Renal pelvis (tissue), 12 donors: Measurements from ENCODE around the gene PC. TPM values are rescaled to one million over a fixed set of nuclear protein-coding genes. Genes with fewer than 3 reads are reported as not detected.
"Not testable (repeated sequence)": the region's sequence is repeated elsewhere in the genome, so short reads cannot be mapped to it uniquely, and the experiment has no call there.

ENCODE experiments used
- DNase-seq: peaks from one replicate; pipeline ENCODE4 v3.0.0-alpha.2; 2013
- long read RNA-seq, 16 experiments: transcript quantifications; one replicate each; lab custom pipeline, GENCODE V29; 2026
- polyA plus RNA-seq, 3 donors: library from polyadenylated mRNA; unstranded; fragments of 120-200 nt; gene quantifications; one replicate each; pipeline ENCODE4 v1.2.1, GENCODE V29; 2013; ENCODE audit not compliant: insufficient read length in 3 of 3

PC gene, protein sequence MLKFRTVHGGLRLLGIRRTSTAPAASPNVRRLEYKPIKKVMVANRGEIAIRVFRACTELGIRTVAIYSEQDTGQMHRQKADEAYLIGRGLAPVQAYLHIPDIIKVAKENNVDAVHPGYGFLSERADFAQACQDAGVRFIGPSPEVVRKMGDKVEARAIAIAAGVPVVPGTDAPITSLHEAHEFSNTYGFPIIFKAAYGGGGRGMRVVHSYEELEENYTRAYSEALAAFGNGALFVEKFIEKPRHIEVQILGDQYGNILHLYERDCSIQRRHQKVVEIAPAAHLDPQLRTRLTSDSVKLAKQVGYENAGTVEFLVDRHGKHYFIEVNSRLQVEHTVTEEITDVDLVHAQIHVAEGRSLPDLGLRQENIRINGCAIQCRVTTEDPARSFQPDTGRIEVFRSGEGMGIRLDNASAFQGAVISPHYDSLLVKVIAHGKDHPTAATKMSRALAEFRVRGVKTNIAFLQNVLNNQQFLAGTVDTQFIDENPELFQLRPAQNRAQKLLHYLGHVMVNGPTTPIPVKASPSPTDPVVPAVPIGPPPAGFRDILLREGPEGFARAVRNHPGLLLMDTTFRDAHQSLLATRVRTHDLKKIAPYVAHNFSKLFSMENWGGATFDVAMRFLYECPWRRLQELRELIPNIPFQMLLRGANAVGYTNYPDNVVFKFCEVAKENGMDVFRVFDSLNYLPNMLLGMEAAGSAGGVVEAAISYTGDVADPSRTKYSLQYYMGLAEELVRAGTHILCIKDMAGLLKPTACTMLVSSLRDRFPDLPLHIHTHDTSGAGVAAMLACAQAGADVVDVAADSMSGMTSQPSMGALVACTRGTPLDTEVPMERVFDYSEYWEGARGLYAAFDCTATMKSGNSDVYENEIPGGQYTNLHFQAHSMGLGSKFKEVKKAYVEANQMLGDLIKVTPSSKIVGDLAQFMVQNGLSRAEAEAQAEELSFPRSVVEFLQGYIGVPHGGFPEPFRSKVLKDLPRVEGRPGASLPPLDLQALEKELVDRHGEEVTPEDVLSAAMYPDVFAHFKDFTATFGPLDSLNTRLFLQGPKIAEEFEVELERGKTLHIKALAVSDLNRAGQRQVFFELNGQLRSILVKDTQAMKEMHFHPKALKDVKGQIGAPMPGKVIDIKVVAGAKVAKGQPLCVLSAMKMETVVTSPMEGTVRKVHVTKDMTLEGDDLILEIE
- polyA plus RNA-seq = 10 to 100 TPM; 56.3 to 61.7 (median 56.8) TPM
- long read RNA-seq, donor 1, full-length matches to known transcripts = 3 of 30 reads
- long read RNA-seq, donor 1, partial matches to known transcripts = 27 of 30 reads
- long read RNA-seq, donor 1, other reads (novel, unspliced or antisense) = 0 of 30 reads
- long read RNA-seq, donor 2, full-length matches to known transcripts = 8 of 34 reads
- long read RNA-seq, donor 2, partial matches to known transcripts = 0 of 34 reads
- long read RNA-seq, donor 2, other reads (novel, unspliced or antisense) = 26 of 34 reads
- long read RNA-seq, donor 3, full-length matches to known transcripts = 4 of 63 reads
- long read RNA-seq, donor 3, partial matches to known transcripts = 34 of 63 reads
- long read RNA-seq, donor 3, other reads (novel, unspliced or antisense) = 25 of 63 reads
- long read RNA-seq, donor 4, full-length matches to known transcripts = 6 of 11 reads
- long read RNA-seq, donor 4, partial matches to known transcripts = 5 of 11 reads
- long read RNA-seq, donor 4, other reads (novel, unspliced or antisense) = 0 of 11 reads
- long read RNA-seq, donor 5, partial matches to known transcripts = 19 of 20 reads
- long read RNA-seq, donor 5, other reads (novel, unspliced or antisense) = 0 of 20 reads
- long read RNA-seq, donor 6, full-length matches to known transcripts = 4 of 31 reads
- long read RNA-seq, donor 6, partial matches to known transcripts = 27 of 31 reads
- long read RNA-seq, donor 6, other reads (novel, unspliced or antisense) = 0 of 31 reads
- long read RNA-seq, donor 7, full-length matches to known transcripts = 4 of 9 reads
- long read RNA-seq, donor 7, partial matches to known transcripts = 5 of 9 reads
- long read RNA-seq, donor 7, other reads (novel, unspliced or antisense) = 0 of 9 reads
- long read RNA-seq, donor 8 = 0 reads
- long read RNA-seq, donor 9, partial matches to known transcripts = 36 of 38 reads
- long read RNA-seq, donor 9, other reads (novel, unspliced or antisense) = 0 of 38 reads
- long read RNA-seq, donor 10, full-length matches to known transcripts = 3 of 36 reads
- long read RNA-seq, donor 10, partial matches to known transcripts = 27 of 36 reads
- long read RNA-seq, donor 10, other reads (novel, unspliced or antisense) = 6 of 36 reads
- long read RNA-seq, donor 11, partial matches to known transcripts = 53 of 61 reads
- long read RNA-seq, donor 11, other reads (novel, unspliced or antisense) = 5 of 61 reads
- long read RNA-seq, donor 12, full-length matches to known transcripts = 5 of 69 reads
- long read RNA-seq, donor 12, partial matches to known transcripts = 54 of 69 reads
- long read RNA-seq, donor 12, other reads (novel, unspliced or antisense) = 10 of 69 reads
- long read RNA-seq, donor 13, partial matches to known transcripts = 60 of 61 reads
- long read RNA-seq, donor 13, other reads (novel, unspliced or antisense) = 0 of 61 reads
- long read RNA-seq, donor 14 = 0 reads
- long read RNA-seq, donor 15, full-length matches to known transcripts = 3 of 41 reads
- long read RNA-seq, donor 15, partial matches to known transcripts = 28 of 41 reads
- long read RNA-seq, donor 15, other reads (novel, unspliced or antisense) = 10 of 41 reads
- long read RNA-seq, donor 16, full-length matches to known transcripts = 5 of 10 reads
- long read RNA-seq, donor 16, partial matches to known transcripts = 5 of 10 reads
- long read RNA-seq, donor 16, other reads (novel, unspliced or antisense) = 0 of 10 reads

DNA sequence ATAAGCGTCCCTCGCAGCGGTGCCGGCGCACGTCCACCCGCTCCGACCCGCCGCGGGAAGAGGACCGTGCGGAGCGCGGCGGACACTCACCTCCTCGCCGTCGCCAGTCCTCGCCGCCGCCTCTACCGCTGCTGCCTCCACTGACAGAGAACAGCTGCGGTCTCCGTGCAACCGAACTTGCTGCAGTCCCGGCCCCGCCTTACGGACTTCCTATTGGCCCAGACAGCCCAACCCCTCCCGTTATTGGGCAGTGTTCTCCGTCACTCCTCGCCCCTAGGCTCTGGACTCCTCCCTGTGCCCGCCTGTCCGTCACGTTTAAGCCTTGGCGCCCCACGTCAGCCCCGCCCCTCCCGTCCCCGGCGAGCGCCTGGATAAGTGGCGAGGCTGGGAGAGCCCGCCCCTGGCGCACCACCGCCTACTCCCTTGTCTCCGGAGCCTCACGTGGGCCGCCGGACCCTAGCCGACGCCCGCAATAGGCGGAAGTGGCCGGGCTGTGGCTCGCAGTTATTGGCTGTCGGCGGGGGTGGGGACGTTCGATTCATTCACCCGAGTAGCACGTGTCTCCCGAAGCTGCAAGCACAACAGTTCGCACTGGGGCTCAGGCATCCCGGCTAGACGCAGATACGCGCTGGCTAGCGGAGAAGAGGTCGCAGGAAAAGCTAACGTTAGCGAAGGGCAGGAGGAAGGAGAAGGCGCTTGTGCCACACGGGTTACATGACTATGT, at the start of gene PC:
PC (minus strand) TSS at position 152 of the 724 bp plus-strand sequence. CDS start 86,224 bp downstream, outside the sequence.
- peak; percentile 100 for DNase-seq

DNA sequence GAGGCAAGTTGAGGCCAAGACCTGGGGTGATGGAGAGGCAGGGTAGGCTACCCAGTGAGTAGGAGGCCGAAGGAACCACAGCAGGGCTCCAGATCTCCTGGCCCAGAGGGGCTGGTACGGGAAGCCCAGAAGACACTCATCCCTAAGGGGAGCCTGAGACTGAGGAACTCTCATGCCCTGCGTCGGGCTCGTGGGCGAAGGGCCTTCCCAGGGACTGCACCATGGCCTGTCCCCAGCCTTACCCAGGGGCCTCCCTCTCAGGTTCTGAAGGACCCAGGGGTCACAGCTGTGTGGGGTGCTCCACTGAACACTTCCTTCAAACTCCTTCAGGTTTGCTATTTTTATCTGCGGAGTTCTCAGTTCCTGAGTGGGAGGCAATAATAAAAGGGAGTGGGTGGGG, 48.9 kb upstream of the PC start:
- no peak for DNase-seq

DNA sequence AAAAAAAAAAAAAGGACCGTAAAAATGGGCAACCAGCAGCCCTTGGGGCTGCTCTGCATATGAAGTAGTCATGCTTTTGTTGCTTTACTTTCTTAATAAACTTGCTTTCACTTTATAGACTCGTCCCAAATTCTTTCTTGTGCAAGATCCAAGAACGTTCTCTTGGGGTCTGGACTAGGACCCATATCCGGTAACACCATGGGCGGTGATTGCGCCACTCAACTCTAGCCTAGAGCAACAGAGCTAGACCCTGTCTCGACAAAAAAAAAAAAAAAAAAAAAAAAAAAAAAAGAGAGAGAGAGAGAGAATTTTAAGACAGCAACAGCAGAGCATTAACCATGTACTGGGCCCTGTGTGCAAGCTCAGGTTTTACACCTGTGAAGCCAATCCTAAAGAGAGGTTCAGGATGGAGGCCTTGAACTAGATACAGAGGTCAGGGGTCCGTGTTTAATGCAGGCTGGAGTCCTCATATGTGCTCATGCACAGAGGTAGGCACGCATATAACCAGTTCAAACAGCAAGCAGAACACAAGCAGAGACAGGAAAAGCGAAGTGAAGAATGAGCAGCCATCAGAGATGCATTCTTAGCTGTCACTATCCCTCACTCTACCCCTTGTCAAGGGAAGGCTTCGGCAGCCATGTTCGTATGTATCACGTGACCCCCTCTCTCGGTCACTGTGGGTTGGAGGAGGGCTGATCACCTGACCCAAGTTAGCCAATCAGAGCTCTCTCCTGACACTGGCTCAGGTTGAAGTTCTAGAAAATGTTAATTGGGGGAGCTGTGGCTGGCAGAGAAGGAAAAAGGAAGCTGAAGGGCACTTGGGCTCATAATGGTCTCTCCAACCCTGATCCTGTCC, 48.1 kb upstream of the PC start:
- DNase-seq = no peak

DNA sequence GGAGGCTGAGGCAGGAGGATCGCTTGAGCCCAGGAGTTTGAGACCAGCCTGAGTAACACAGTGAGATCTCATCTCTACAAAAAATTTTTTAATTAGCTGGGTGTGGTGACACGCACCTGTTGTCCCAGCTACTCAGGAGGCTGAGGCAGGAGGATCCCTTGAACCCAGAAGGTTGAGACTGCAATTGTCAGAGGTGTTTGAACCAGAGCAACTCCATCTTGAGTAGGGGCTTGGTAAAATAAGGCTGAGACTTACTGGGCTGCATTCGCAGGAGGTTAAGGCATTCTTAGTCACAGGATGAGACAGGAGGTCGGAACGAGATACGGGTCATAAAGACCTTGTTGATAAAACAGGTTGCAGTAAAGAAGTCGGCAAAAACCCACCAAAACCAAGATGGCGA, 47.0 kb upstream of the PC start:
- not testable (repeated sequence) for DNase-seq

DNA sequence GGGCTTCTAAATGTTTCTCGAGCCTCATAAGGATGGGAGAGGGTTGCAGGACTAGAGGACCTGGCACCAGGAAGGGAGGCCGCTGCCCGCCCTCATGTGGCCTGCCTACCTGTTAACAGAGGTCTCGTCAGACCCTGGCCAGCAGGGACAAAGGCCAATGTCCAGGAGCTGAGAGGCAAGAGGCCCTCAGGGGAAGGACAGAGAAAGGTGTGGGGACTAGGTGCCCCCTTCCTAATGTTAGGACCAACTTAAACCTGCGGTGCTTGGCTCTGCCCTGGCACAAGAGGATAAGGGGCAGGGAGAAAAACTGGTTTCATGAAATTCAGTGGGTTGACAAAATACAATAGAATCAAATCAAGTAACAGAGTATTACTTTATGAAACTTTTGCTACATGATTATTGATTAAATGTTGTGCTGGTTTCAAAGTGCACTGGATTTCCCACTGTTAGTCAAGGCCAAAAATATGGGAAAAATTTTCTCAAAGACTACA, 44.8 kb upstream of the PC start:
- DNase-seq = no peak

DNA sequence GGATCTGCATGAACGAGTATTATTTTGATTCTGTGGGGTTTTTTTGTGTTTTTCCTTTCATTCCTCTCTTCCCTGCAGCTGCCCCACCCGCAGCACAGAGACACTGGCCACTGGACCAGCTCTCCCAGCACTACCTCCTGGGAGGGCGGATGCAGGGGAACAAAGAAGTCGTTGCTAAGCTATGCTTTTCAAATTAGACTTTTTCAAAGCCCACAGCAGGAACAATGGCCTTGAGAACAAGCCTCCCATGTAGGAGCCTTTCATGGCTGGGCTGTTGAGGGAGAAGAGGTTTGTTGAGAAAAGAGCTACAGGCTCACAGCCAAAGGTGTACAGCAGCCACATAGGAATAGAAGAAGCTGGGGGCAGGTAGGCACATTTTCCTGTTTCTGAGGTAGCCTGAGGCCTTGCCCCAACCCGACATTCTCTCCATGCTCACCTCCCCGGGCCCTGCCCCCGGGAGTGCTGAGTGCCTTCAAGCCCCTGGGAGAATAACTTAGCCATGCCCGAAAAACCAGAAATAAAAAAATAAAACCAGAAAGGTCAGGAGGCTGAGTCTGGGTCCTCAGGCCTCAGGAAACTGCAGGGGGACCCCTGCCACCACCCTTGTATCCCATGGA, 44.2 kb upstream of the PC start:
- no peak for DNase-seq

DNA sequence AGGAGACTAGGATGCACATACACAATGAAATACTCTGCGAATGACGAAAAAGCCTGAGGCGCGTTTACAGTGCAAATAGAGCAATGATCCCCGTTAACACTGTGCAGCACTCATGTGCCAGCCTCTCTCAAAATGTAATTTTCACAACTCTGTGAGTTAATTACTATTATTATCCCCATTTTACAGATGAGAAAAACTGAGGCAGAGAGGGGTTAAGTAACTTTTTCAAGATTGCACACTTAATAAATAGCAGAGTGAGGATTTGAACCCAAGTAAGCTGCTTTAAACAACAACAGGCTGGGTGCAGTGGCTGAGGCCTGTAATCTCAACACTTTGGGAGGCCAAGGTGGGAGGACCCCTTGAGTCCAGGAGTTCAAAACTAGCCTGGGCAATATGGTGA, 43.1 kb upstream of the PC start:
- DNase-seq = no peak

DNA sequence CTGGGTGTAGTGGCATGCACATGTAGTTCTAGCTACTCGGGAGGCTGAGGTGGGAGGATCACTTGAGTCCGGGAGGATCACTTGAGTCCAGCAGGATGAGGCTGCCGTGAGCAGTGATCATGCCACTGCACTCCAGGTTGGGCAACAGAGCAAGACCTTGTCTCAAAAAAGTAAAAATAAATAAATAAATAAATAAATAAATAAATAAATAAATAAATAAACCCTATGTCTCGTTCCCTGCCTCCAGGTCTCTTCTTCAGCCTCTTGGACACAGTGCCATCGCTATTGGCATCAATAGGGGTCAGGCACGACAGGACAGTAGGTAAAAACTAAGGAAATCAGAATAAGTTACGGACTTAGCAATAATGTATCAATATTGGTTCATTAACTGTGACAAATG, 41.4 kb upstream of the PC start:
- no peak for DNase-seq

DNA sequence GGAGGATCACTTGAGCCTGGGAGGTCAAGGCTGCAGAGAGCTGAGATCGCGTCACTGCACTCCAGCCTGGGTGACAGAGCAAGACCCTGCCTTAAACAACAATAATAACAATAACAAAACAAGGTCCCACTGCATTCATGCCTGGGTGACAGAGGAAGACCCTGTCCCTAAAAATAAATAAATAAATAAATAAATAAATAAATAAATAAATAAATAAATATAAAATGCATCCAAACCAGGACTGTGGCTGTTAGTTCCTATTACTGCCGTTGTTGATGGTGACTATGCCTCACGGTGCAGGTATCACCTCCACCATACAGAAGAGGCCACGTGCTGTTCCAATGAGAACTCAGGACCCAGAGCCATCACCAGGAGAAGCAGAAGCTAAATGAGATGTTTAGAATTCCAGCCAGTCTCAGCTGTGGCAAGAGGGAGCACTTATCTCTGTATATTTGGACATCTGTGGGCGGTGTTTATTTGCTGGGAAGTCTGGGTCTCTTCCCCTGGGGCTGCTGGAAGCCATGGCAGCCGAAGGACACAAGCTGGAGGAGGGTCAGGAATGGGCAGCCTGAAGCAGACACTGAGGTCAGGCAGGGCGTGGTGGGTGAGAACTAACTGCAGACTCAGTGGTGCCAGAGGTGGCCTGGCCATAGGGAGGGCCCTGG, 38.6 kb upstream of the PC start:
- no peak for DNase-seq

DNA sequence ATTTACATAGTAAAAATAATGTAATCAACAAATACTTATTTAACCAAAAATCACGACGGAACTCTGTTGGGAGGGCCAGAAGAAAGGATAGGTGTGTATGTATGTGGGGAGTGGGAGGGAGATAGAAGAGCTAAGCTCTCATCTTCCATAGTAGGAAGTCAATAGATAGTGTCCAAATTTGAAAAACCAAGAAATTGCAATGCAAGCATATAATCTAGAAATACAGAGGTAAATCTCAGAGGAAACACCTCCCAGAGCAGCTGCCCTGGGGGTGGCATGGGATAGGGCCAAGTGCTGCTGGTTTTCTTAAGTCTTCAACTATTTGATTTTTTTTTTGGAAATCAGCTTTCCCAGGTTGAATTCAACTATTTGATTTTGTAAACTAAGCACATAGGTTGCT, 33.9 kb upstream of the PC start:
- DNase-seq = no peak

DNA sequence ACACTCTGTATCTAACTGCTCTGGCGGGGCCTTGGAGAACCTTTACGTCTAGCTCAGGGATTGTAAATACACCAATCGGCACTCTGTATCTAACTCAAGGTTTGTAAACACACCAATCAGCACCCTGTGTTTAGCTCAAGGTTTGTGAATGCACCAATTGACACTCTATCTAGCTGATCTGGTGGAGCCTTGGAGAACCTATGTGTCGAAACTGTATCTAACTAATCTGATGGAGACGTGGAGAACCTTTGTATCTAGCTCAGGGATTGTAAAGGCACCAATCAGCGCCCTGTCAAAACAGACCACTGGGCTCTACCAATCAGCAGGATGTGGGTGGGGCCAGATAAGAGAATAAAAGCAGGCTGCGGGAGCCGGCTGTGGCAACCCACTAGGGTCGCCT, 31.2 kb upstream of the PC start:
- DNase-seq = not testable (repeated sequence)

DNA sequence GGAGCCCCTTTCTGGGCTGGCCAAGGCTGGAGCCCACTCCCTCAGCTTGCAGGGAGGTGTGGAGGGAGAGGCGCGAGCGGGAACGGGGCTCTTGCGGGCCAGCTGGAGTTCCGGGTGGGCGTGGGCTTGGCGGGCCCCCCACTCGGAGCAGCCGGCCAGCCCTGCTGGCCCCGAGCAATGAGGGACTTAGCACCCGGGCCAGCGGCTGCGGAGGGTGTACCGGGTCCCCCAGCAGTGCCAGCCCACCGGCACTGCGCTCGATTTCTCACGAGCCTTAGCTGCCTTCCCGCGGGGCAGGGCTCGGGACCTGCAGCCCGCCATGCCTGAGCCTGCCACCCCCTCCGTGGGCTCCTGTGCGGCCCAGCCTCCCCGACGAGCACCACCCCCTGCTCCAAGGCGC, 30.6 kb upstream of the PC start:
- DNase-seq = not testable (repeated sequence)

DNA sequence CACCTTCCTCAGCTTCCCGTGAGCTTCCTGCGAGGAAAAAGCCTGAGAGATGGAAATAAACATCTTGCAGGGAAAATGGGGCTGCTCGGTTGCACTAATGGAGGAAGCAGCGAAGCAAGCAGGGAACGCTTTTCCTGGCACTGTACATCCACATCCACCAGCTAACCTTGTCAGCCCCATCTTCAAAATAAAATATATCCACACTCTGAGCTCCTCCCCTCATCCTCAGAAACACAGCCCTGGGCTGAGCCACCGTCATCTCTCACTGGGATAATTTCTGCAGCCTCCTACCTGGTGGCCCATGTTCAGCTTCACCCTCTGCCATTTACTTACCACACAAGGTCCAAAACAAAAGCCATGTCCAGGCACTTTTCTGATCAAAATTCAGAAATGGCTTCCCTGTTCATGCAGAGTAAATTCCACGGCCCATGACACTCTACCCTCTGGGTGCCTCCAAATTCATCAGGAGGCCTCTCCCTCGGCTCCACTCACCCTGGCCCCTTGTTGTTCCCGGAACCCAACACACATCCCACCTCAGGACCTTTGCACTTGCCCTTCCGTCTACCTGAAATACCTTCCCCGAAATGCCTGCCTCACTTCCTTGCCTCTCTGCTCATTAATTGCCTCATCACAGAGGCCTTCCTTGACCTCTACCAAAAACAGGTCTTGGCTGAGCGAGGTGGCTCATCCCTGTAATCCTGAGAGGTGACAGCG, 29.9 kb upstream of the PC start:
- no peak for DNase-seq

DNA sequence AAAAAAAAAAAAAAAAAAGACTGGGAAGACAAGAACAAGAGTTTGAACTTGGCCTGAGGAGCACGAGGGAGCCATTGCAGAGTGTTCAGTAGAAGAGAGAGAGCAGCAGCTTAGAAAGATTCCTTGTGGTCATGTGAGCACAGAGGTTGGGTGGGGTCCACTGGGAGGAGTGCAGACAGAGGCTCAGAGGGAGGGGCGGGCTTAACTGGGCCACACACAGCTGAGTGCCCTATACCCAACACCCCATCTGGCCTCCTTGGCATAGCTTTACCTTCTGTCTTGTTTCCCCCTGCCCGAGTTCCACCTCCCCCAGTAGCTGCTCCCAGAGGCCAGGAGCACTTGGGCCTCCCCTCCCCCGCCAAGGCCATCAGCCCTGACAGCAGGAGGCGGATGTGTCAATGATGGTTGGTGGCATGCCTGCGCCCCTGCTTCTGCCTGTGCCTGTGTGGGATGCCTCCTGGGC, 29.0 kb upstream of the PC start:
- no peak for DNase-seq

DNA sequence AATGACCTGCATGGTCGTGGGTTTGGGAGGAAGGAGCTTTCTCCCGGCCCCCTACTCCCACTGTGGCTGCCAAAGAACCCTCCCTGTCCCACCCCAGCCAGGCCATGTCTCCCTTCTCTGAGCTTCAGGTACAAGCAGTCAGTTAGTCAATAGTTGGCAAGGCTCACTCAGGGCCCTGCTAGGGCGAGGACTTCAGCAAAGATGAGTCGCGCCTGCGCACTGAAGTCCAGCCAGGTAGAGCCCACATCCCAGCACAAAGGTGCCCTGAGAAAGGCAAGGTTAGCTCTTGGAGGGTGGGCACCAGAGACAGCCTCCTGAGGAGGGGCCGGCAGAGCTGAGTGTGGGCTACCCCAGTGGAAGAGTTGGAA, 28.0 kb upstream of the PC start:
- DNase-seq = no peak
